ENCODE results near the gene SEMA4B. TPM values are rescaled to one million over a fixed set of nuclear protein-coding genes. Genes with fewer than 3 reads are reported as not detected.
A peak's percentile ranks its signal among the peaks of the same experiment; 100 is the strongest.
"Not testable (repeated sequence)": the region's sequence is repeated elsewhere in the genome, so short reads cannot be mapped to it uniquely, and the experiment has no call there.

The SEMA4B gene
- total RNA-seq, 5 donors from 2014 or later (not counting 1 experiment from before 2014, with no cell fraction given), result 11.7 to 34.7 (median 25.4) TPM

DNA sequence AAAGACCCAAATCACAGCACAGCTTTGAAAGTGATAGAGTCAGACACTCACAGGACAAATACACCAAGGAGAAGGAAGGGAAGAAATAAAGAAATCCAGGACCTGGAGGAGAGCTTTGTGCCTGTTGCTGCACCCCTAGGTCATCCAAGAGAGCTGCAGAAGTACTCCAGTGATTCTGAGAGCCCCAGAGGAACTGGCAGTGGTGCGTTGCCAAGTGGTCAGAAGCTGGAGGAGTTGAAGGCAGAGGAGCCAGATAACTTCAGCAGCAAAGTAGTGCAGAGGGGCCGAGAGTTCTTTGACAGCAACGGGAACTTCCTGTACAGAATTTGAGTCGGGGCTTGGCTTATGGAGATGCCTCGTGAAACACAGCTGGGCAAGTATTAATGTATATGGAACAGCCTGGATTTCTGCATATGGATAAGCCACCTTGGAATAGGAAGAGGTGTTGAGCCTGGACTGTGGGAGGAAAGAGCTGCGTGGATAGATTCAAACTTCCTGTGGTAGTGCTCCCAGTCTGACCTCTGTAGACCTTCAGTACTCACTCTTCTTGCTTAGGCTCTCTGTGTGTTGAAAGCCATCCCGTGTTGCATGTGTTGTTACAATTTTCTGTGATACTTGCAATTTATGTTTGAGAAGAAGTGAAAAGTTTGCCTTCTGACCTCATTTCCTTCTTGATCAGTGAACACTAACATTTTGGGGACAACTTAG is 70.5 kb downstream of the SEMA4B start:
- ChIA-PET POLR2A (interaction anchor here in 1 of 2 donors (0.6 to 0.9 kb wide), 2 partner anchors 13 to 33 kb away, joined by 3 to 4 read pairs; no protein-coding TSS in a partner anchor), CTCF (no interaction called here)
- H3K27me3 ChIP-seq (replicated peaks in 1 of 2; ENCODE audit: control insufficient read depth in 2 of 2, extremely low read depth in 1 of 2, insufficient read depth in 2 of 2, low read length in 1 of 2), result no peaks in the 10 kb centered on the region
- ATAC-seq (replicated peaks in 1 of 4) (no peak), DNase-seq (no peak)
- Mint-ChIP-seq H3K4me1 (peaks cover 60 to 62% (median 61%) of the 10 kb centered on the region in 3 donors), H3K36me3 (peaks cover 52% of the 10 kb centered on the region), H3K9me3 (no peaks in the 10 kb centered on the region), H3K27ac (peak overlapping the region; percentile 57 to 59), H3K27me3 (no peaks in the 10 kb centered on the region), H3K4me3 (peak overlapping the region in 1 of 3 donors; percentile 52)
- 83% methylated on average over 5 of the region's 7 CpGs for WGBS (ENCODE audit: insufficient coverage)
- H3K4me3 ChIP-seq (ENCODE audit: control insufficient read depth in 1 of 2, extremely low read depth in 1 of 2, low read length in 1 of 2), result no peak overlapping the region
- H3K9me3 ChIP-seq, result no peaks in the 10 kb centered on the region
- peaks cover 20 to 36% of the 10 kb centered on the region in 2 experiments for H3K4me1 ChIP-seq (ENCODE audit: control insufficient read depth in 1 of 2, extremely low read depth in 1 of 2, insufficient read depth in 2 of 2, low read length in 2 of 2)
- peaks cover 3 to 56% of the 10 kb centered on the region in 2 donors for H3K36me3 ChIP-seq (ENCODE audit: control insufficient read depth in 2 of 2, extremely low read depth in 1 of 2, insufficient read depth in 1 of 2, low read length in 1 of 2)
- no peak overlapping the region for H3K27ac ChIP-seq (ENCODE audit: low read length)

DNA sequence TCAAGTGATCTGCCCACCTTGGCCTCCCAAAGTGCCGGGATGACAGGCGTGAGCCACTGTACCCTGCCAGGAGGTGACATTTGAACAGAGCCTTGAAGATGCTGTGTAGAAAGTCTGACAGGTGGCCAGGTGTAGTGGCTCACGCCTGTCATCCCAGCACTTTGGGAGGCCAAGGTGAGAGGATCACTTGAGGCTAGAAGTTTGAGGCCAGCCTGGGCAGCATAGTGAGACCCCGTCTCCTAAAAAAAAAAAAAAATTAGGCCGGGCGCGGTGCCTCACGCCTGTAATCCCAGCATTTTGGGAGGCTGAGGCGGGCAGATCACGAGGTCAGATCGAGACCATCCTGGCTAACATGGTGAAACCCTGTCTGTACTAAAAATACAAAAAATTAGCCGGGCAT is 77.3 kb downstream of the SEMA4B start:
- not testable (repeated sequence) for H3K36me3 ChIP-seq (ENCODE audit: control insufficient read depth in 2 of 2, extremely low read depth in 1 of 2, insufficient read depth in 1 of 2, low read length in 1 of 2); DNase-seq; H3K4me1 ChIP-seq (ENCODE audit: control insufficient read depth in 1 of 2, extremely low read depth in 1 of 2, insufficient read depth in 2 of 2, low read length in 2 of 2); H3K4me1 Mint-ChIP-seq; H3K27ac Mint-ChIP-seq; H3K27me3 Mint-ChIP-seq; ATAC-seq (replicated peaks in 1 of 4); H3K27ac ChIP-seq (ENCODE audit: low read length); H3K9me3 ChIP-seq; H3K27me3 ChIP-seq (replicated peaks in 1 of 2; ENCODE audit: control insufficient read depth in 2 of 2, extremely low read depth in 1 of 2, insufficient read depth in 2 of 2, low read length in 1 of 2); H3K4me3 Mint-ChIP-seq; H3K9me3 Mint-ChIP-seq; H3K4me3 ChIP-seq (ENCODE audit: control insufficient read depth in 1 of 2, extremely low read depth in 1 of 2, low read length in 1 of 2)
- 97% methylated on average over 9 of the region's 12 CpGs for WGBS (ENCODE audit: insufficient coverage)
- CTCF ChIA-PET, result interaction anchor here in 1 of 2 donors (0.7 to 1.0 kb wide), 2 partner anchors 40 to 420 kb away, joined by 3 to 4 read pairs; no protein-coding TSS in a partner anchor
- POLR2A ChIA-PET, result interaction anchor here in 1 of 2 donors (1.1 kb wide), 1 partner anchor 57 kb away, joined by 4 read pairs; no protein-coding TSS in a partner anchor
- peaks cover 14% of the 10 kb centered on the region for H3K36me3 Mint-ChIP-seq

Other genes starting within 250 kb of the SEMA4B start
- gene ZNF710, start 200.0 kb upstream of the SEMA4B start, total RNA-seq, result 10 to 100 TPM; 11.8 to 21.2 (median 17.7) TPM
- 10 to 100 TPM; 45.8 to 56.1 (median 49.2) TPM for gene IDH2, start 98.9 kb upstream of the SEMA4B start, total RNA-seq
- gene CIB1, start 32.6 kb downstream of the SEMA4B start, total RNA-seq, result 100 to 1,000 TPM; 112 to 201 (median 139) TPM
- gene GDPGP1, start 32.9 kb downstream of the SEMA4B start, total RNA-seq, result 10 to 100 TPM in 3 of 5 donors, 1 to 10 TPM in 2; 7.9 to 14.5 (median 12.1) TPM
- 1 to 10 TPM in 2 of 5 donors, under 1 TPM in 3; 0.46 to 1.7 (median 0.70) TPM for gene TTLL13, start 48.2 kb downstream of the SEMA4B start, total RNA-seq
- 10 to 100 TPM; 44.5 to 53.1 (median 46.1) TPM for gene NGRN, start 64.3 kb downstream of the SEMA4B start, total RNA-seq
- gene ZNF774, start 151.0 kb downstream of the SEMA4B start, total RNA-seq, result under 1 TPM; 0.61 to 0.85 (median 0.70) TPM
- gene IQGAP1, start 186.9 kb downstream of the SEMA4B start, total RNA-seq, result 100 to 1,000 TPM; 125 to 158 (median 127) TPM